Transverse colon (tissue), 4 donors: ENCODE measurements around the gene PPP1R36.

Experiments
- CTCF ChIP-seq, 5 experiments: fragments of 200-600 bp in 3 of 5; fragments of 450-650 bp in 2 of 5; sonication (generic) in 3 of 5; IDR thresholded peaks; 1 replicate in 2 of 5; 2 replicates in 3 of 5; pipeline ENCODE4 v1.5.1; 2016 to 2017; ENCODE audit warnings: antibody characterized with exemption in 5 of 5, inconsistent platforms in 3 of 5, mild to moderate bottlenecking in 2 of 5, moderate library complexity in 1 of 5
- POLR2A ChIP-seq: fragments of 450-650 bp; IDR thresholded peaks from one replicate; pipeline ENCODE4 v1.6.1; 2016; ENCODE audit warnings: antibody characterized with exemption, mild to moderate bottlenecking, moderate library complexity
- POLR2AphosphoS5 ChIP-seq, 3 donors: sonication (generic); formaldehyde crosslinking; IDR thresholded peaks; one replicate each; pipeline ENCODE4 v1.6.1; 2016; ENCODE audit warnings: antibody characterized with exemption in 3 of 3

- TF ChIP-seq CTCF (IDR thresholded peaks at IDR 0.05) (no peak), POLR2A (no peak), POLR2AphosphoS5 (IDR thresholded peaks at IDR 0.05) (no peak)
Measured at GRCh38 chr14:64614805-64615391, 65.1 kb downstream of the PPP1R36 start.
